Right atrium auricular region (tissue), 2 donors: ENCODE data around the gene MRPL41. TPM values are rescaled to one million over a fixed set of nuclear protein-coding genes. Genes with fewer than 3 reads are reported as not detected.
A peak's percentile ranks its signal among the peaks of the same experiment; 100 is the strongest.

ENCODE experiments used
- DNase-seq: peaks from one replicate; pipeline ENCODE4 v3.0.0-alpha.2; 2019; ENCODE audit warnings: low spot score
- H3K27ac ChIP-seq, 2 donors: fragments of 200-600 bp; sonication (generic); 1 replicate in 1 of 2; 2 replicates in 1 of 2; pipeline ENCODE4 v1.5.1; 2016 to 2019
- H3K27me3 ChIP-seq, 2 donors: fragments of 200-600 bp; sonication (generic); one replicate each; pipeline versions ENCODE4 v1.5.1 to v1.6.0; 2017 to 2019
- H3K36me3 ChIP-seq: fragments of 200-600 bp; sonication (generic); one replicate; pipeline ENCODE4 v1.5.1; 2016
- H3K4me1 ChIP-seq, 2 donors: fragments of 200-600 bp; sonication (generic); one replicate each; pipeline versions ENCODE4 v1.5.1 to v1.6.0; 2017 to 2019
- H3K4me3 ChIP-seq, 2 donors: fragments of 200-600 bp; sonication (generic); 1 replicate in 1 of 2; 2 replicates in 1 of 2; pipeline ENCODE4 v1.5.1; 2017 to 2019; ENCODE audit warnings: mild to moderate bottlenecking in 1 of 2, moderate library complexity in 1 of 2
- H3K9me3 ChIP-seq, 2 donors: fragments of 200-600 bp; sonication (generic); one replicate each; pipeline ENCODE4 v1.5.1; 2019
- total RNA-seq, 2 donors: library from RNA; depleted of rRNA; stranded (reverse); fragments of >200 nt; gene quantifications; one replicate each; pipeline ENCODE4 v1.1.0, GENCODE V29; 2016
- TF ChIP-seq, protein P1 (sequence below), 2 donors: fragments of 200-600 bp; sonication (generic); IDR thresholded peaks; one replicate each; pipeline ENCODE4 v1.5.1; 2019; ENCODE audit warnings: antibody characterized with exemption in 2 of 2

MRPL41 gene
- total RNA-seq, 2 donors from 2014 or later, result 172 to 238 TPM

DNA sequence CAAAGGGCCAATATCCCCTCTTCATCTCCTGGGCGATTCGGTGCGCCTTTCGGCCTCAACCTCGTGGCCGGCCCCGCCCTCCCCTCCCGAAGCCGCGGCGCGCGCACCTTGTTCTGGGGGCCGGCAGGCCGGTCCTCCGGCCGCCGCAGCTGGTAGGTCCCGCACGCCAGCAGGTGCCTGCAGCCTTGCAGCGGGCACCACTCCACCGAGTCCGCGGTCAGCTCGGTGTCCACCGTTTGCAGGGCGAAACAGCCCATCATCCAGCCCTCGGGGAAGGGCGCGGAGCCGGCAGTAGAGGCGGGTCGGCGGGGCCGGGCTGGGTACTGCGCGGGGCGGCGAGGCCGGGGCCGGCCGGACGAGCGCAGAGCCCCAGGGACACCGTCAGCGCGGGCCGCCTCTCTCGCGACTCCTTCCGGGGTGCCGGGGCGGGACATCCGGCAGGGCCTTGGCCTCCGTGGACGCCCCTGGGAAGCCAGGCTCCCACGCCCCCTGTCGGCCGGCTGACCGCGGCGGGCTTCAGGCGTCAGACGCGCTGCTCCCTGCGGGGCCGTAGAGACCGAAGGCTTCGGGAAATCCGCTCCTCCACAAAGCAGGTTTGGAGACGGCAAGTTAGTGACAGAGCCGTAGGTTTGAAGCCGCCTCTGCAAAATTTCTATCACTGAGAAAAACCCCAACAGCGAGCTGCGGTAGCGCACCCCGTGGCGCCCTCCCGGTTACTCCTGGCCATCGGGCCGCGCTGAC, 27.0 kb downstream of the MRPL41 start, which contains the start of gene DPH7:
TSS of gene DPH7 (minus strand) at position 408 of the 741 bp plus-strand sequence. CDS start at position 260, 148 bp downstream.
- Histone ChIP-seq H3K27ac (peak within 1 kb of the TSS; percentile 84 to 87), H3K4me1 (peaks cover 0 to 54% of the 10 kb centered on the region in 2 donors), H3K27me3 (no peaks in the 10 kb centered on the region), H3K36me3 (peaks cover 34% of the 10 kb centered on the region), H3K4me3 (peak within 1 kb of the TSS; percentile 90 to 98), H3K9me3 (no peaks in the 10 kb centered on the region)
- peak; percentile 89 for DNase-seq
- TF ChIP-seq, protein P1, sequence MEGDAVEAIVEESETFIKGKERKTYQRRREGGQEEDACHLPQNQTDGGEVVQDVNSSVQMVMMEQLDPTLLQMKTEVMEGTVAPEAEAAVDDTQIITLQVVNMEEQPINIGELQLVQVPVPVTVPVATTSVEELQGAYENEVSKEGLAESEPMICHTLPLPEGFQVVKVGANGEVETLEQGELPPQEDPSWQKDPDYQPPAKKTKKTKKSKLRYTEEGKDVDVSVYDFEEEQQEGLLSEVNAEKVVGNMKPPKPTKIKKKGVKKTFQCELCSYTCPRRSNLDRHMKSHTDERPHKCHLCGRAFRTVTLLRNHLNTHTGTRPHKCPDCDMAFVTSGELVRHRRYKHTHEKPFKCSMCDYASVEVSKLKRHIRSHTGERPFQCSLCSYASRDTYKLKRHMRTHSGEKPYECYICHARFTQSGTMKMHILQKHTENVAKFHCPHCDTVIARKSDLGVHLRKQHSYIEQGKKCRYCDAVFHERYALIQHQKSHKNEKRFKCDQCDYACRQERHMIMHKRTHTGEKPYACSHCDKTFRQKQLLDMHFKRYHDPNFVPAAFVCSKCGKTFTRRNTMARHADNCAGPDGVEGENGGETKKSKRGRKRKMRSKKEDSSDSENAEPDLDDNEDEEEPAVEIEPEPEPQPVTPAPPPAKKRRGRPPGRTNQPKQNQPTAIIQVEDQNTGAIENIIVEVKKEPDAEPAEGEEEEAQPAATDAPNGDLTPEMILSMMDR (IDR thresholded peaks at IDR 0.05), result peak; percentile 96 to 98

DNA sequence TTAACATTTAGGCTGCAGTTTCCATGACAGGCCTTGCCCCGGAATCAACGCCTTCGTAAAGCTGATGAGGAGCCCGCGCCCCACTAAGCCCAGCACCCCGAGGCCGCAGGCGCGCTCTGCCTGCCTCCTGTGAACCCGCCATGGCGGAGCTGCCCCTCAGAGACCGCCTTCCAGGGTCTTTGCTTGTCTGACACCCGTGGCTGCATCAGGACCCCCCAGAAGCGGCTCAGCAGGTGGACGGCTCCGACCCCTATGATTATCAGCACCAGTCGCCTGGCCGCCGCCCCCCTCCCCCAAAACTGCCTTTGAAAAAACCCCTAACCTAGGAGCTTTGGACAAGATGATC, 27.6 kb downstream of the MRPL41 start:
- TF ChIP-seq, protein P1 (IDR thresholded peaks at IDR 0.05), result no peak
- no peaks in the 10 kb centered on the region for H3K27me3 ChIP-seq
- H3K4me3 ChIP-seq, result peak overlapping the region; percentile 90 to 98
- H3K9me3 ChIP-seq, result no peaks in the 10 kb centered on the region
- no peak for DNase-seq
- H3K27ac ChIP-seq, result peak overlapping the region; percentile 84 to 87
- H3K4me1 ChIP-seq, result peaks cover 0 to 51% of the 10 kb centered on the region in 2 donors
- peaks cover 29% of the 10 kb centered on the region for H3K36me3 ChIP-seq

DNA sequence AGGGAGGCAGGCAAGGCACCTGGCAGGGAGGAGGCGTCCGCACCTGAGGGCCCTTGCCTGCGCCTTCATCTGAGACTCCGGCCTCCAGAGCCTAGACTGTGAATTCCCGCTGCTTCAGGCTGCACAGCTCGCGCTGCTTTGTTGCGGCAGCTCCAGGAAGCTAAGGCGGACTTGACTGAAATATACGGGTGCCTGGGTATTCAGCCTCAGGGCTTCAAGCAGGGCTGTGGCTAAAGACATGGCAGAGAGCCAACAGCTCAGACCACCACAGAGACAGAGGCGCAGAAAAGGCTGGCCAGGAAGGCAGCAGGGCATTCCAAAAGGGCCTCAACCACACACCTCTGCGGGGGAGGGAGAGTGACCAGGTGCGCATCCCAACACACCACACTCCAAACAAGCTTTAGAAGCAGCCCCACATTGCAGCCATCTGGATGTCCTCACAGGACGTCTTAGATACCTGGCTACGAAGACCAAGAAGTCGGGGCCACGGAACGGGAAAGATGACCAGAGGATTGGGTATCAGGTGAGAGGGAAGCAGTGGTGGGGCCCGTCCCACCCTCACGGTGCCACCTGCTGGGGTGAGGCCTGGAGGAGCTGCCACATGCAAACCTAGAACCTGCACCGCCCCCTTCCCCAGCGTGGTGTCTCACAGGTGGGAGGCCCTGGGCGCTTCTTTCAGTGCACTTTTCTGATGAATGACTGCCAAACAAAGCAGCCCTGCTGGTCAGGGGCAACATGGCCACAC, 28.7 kb downstream of the MRPL41 start:
- Histone ChIP-seq H3K36me3 (peaks cover 24% of the 10 kb centered on the region), H3K27ac (no peak overlapping the region), H3K27me3 (no peaks in the 10 kb centered on the region), H3K4me3 (no peak overlapping the region), H3K4me1 (peaks cover 0 to 39% of the 10 kb centered on the region in 2 donors), H3K9me3 (no peaks in the 10 kb centered on the region)
- TF ChIP-seq, protein P1 (IDR thresholded peaks at IDR 0.05), result no peak
- DNase-seq, result no peak

DNA sequence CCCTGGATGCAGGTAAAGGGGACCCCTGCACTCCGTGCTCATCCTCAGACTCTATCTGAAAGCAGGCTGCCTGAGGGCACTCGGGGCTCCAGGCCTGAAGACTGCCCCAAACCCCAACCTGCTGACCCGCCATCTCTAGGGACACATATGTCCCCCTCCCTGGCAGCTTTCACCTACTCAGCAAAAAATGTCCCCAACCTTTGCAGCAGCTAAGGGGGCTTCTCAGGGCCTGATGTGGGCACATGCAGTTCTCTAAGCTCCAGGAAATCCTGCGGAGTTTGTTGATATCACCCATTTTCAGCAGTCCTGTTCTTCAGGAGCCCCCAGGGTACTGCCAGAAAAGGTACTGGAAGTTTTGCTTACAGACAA, 29.3 kb downstream of the MRPL41 start:
- no peak for DNase-seq
- H3K4me1 ChIP-seq, result peaks cover 0 to 34% of the 10 kb centered on the region in 2 donors
- H3K27me3 ChIP-seq, result no peaks in the 10 kb centered on the region
- TF ChIP-seq, protein P1 (IDR thresholded peaks at IDR 0.05), result no peak
- H3K4me3 ChIP-seq, result no peak overlapping the region
- H3K27ac ChIP-seq, result no peak overlapping the region
- peaks cover 27% of the 10 kb centered on the region for H3K36me3 ChIP-seq
- no peaks in the 10 kb centered on the region for H3K9me3 ChIP-seq

DNA sequence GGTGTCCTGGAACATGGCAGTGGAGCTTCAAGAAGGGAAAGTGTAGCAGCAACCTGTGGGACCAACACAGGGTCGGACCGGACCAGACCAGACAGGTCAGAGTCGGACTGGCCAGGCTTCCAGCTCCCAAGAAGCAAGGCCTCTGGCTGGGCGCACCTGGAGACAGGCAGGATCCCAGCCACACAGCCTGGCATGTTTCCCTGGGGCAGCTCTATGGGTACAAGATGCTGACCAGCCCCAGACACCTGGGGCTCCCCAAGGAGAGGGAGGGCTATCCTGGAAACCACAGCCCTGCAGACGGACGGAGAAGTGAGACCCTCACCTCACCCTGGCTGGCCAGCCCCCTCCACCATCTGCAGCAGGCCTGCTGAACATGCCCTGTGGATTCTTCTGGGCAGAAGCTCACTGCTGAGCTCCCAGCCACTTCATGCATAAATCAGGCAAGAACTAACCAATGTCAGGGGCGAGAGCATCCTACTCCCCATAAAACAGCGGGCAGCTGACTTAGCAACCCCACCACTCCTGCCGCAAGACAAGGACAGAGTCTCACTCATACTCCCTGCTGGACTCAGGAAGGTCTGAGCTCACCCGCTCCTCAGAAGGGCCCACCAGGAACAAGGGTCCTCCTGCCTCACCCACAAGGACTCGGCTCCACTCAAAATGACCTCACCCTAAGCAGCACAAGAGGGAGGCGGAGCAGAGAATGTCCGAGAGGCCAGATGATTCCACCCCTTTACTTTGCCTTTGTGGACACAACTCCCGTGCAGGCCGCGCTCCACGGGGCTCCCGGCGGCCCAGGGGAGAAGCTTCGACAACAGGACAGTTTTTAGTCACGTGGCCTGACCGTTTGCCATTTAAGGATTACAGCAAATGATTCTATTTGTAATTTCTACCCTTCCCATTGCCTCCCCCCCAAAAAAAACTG, 29.9 kb downstream of the MRPL41 start:
- no peaks in the 10 kb centered on the region for H3K9me3 ChIP-seq
- TF ChIP-seq, protein P1 (IDR thresholded peaks at IDR 0.05), result no peak
- H3K36me3 ChIP-seq, result peaks cover 34% of the 10 kb centered on the region
- H3K27me3 ChIP-seq, result no peaks in the 10 kb centered on the region
- H3K4me1 ChIP-seq, result peaks cover 0 to 27% of the 10 kb centered on the region in 2 donors
- H3K27ac ChIP-seq, result no peak overlapping the region
- no peak overlapping the region for H3K4me3 ChIP-seq
- DNase-seq, result no peak
